ENCODE measurements around the gene PLCB1.

- TF ChIP-seq CTCF (IDR thresholded peaks at IDR 0.05; ENCODE audit: low read length) (no peak), EZH2 (IDR thresholded peaks at IDR 0.05; ENCODE audit: borderline replicate concordance, low read length) (no peak)
Observed at GRCh38 chr20:8428988-8429387, 296.9 kb downstream of the PLCB1 start.
